DOHH2 (cell line): ENCODE data around the gene HK1.

ENCODE experiments used
- H3F3A ChIP-seq: fragments of 200-600 bp; sonication (generic), shearing (Covaris generic); 2 replicates; pipeline ENCODE4 v1.6.0; 2016; ENCODE audit warnings: antibody characterized with exemption, mild to moderate bottlenecking; ENCODE audit not compliant: control insufficient read depth, insufficient read depth
- H3K27ac ChIP-seq: fragments of 200-600 bp; sonication (generic); 2 replicates; pipeline ENCODE4 v1.5.1; 2014; ENCODE audit warnings: low read depth, mild to moderate bottlenecking, low read length, moderate library complexity
- H3K27me3 ChIP-seq: fragments of 200-600 bp; sonication (generic); 2 replicates; pipeline ENCODE4 v1.6.1; 2014; ENCODE audit warnings: mild to moderate bottlenecking, low read length, mixed read lengths; ENCODE audit not compliant: control insufficient read depth
- H3K36me3 ChIP-seq: fragments of 200-600 bp; sonication (generic); 2 replicates; pipeline ENCODE4 v1.6.1; 2014; ENCODE audit warnings: mild to moderate bottlenecking, low read length, moderate library complexity, mixed read lengths; ENCODE audit not compliant: control insufficient read depth
- H3K4me1 ChIP-seq: fragments of 200-600 bp; sonication (generic); 2 replicates; pipeline ENCODE4 v1.6.1; 2014; ENCODE audit warnings: mild to moderate bottlenecking, low read length, mixed read lengths; ENCODE audit not compliant: control insufficient read depth
- H3K4me2 ChIP-seq: fragments of 200-600 bp; sonication (generic); 2 replicates; pipeline ENCODE4 v1.6.0; 2014; ENCODE audit warnings: mild to moderate bottlenecking, low read length, moderate library complexity
- H3K4me3 ChIP-seq: fragments of 200-600 bp; sonication (generic); 2 replicates; pipeline ENCODE4 v1.5.1; 2014; ENCODE audit warnings: mild to moderate bottlenecking, low read length, mixed read lengths
- H3K79me2 ChIP-seq: fragments of 200-600 bp; sonication (generic); 2 replicates; pipeline ENCODE4 v1.6.1; 2014; ENCODE audit warnings: mild to moderate bottlenecking, low read length, mixed read lengths; ENCODE audit not compliant: control insufficient read depth
- H3K9me2 ChIP-seq: fragments of 200-600 bp; sonication (generic); replicated peaks from 2 replicates; pipeline ENCODE4 v1.6.1; 2014; ENCODE audit warnings: mild to moderate bottlenecking, low read length, mixed read lengths; ENCODE audit not compliant: control insufficient read depth
- H3K9me3 ChIP-seq: fragments of 200-600 bp; sonication (generic); 2 replicates; pipeline ENCODE4 v1.6.1; 2014; ENCODE audit warnings: antibody characterized with exemption, low read length, mixed read lengths; ENCODE audit not compliant: control insufficient read depth, insufficient read depth
- H4K20me1 ChIP-seq: fragments of 200-600 bp; sonication (generic); 2 replicates; pipeline ENCODE4 v1.6.0; 2014; ENCODE audit warnings: low read depth, mild to moderate bottlenecking, antibody characterized with exemption, low read length, moderate library complexity; ENCODE audit not compliant: control insufficient read depth, insufficient read depth
- CTCF ChIP-seq: fragments of 200-600 bp; sonication (generic); IDR thresholded peaks from one replicate; pipeline ENCODE4 v1.5.1; 2014; ENCODE audit warnings: antibody characterized with exemption, mild to moderate bottlenecking, low read depth, low read length; ENCODE audit not compliant: poor library complexity, severe bottlenecking
- EZH2phosphoT487 ChIP-seq: fragments of 200-600 bp; sonication (generic); IDR thresholded peaks from 2 replicates; pipeline ENCODE4 v1.6.1; 2017; ENCODE audit warnings: borderline replicate concordance, mild to moderate bottlenecking, antibody characterized with exemption, low read length, moderate library complexity, mixed read lengths

The HK1 gene

DNA sequence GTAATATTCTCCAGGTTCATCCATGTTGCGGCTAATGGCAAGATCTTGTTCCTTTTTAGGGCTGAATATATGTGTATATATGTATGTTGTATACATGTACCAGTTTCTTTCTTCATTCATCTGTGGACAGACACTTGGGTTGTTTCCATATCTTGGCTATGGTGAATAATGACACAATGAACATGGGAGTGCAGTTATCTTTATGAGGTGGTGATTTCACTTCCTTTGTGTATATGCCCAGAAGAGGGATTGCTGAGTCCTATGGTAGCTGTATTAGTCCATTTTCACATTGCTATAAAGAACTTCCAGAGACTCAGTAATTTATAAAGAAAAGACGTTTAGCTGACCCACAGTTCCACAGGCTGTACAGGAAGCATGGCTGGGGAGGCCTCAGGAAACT lies 155.9 kb downstream of the HK1 start:
- Histone ChIP-seq H3K79me2 (no peaks in the 10 kb centered on the region), H3K27ac (no peak overlapping the region), H4K20me1 (no peaks in the 10 kb centered on the region), H3K36me3 (no peaks in the 10 kb centered on the region), H3K9me3 (no peaks in the 10 kb centered on the region), H3F3A (no peaks in the 10 kb centered on the region), H3K4me3 (no peak overlapping the region), H3K9me2 (no peaks in the 10 kb centered on the region), H3K27me3 (peaks cover 14% of the 10 kb centered on the region), H3K4me1 (no peaks in the 10 kb centered on the region), H3K4me2 (no peak overlapping the region)
- TF ChIP-seq CTCF (no peak), EZH2phosphoT487 (no peak)

DNA sequence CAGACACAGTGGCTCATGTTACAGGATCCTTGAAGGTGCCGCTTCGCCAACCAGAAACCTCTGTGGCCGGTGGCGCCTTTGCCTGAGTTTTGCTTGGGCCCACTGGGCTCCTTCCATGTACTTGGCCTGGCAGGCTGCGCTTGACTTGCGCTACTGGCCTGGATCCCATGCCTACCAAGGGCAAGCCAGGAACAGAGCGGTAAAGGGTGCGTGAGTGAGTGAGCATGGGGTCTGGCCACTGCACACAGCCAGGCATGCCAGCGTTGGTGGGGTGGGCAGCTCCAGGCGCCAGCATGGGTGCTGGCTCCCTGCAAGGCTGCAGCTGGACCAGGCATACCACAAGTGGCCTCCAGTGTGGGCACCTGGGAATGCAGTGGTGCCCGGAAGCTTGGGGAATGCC lies 156.6 kb downstream of the HK1 start:
- no peaks in the 10 kb centered on the region for H4K20me1 ChIP-seq
- H3K9me3 ChIP-seq, result no peaks in the 10 kb centered on the region
- no peaks in the 10 kb centered on the region for H3K79me2 ChIP-seq
- no peak overlapping the region for H3K4me2 ChIP-seq
- no peaks in the 10 kb centered on the region for H3K36me3 ChIP-seq
- H3F3A ChIP-seq, result no peaks in the 10 kb centered on the region
- H3K27me3 ChIP-seq, result peaks cover 14% of the 10 kb centered on the region
- no peak overlapping the region for H3K4me3 ChIP-seq
- H3K4me1 ChIP-seq, result no peaks in the 10 kb centered on the region
- H3K27ac ChIP-seq, result no peak overlapping the region
- no peaks in the 10 kb centered on the region for H3K9me2 ChIP-seq
- TF ChIP-seq CTCF (no peak), EZH2phosphoT487 (no peak)

DNA sequence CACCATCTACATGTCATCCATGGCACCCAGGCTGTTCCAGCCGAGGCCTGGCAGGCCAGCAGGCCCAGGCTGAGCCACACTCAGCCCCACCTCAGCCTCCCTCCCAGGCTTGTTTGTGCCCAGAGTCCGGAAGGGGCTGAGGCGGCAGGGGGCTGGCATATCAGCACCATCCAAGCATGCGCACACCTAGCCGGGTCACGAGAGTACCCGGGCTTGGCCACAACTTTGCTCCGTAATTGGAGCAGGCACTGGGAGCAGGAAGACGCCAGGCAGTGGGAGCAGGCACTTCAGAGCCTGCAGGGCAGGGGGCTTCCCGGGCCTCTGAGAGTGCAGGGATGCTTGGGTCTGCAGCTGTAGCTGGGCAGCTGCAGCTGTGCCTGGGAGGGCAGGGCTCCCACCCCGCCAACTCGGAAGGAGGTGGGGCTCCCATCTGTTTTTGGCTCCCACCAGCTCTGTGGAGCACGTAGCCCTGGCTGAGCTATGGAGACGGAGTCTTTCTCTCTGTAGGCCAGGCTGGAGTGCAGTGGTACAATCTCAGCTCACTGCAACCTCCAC lies 157.7 kb downstream of the HK1 start:
- no peaks in the 10 kb centered on the region for H3F3A ChIP-seq
- TF ChIP-seq EZH2phosphoT487 (no peak), CTCF (no peak)

More for the DNA sequence above, 157.7 kb downstream of the HK1 start:
- Histone ChIP-seq H3K4me1 (no peaks in the 10 kb centered on the region), H3K9me2 (no peaks in the 10 kb centered on the region), H3K27me3 (peaks cover 14% of the 10 kb centered on the region), H3K4me3 (no peak overlapping the region), H3K4me2 (no peak overlapping the region), H3K79me2 (no peaks in the 10 kb centered on the region), H3K9me3 (no peaks in the 10 kb centered on the region), H3K27ac (no peak overlapping the region), H4K20me1 (no peaks in the 10 kb centered on the region), H3K36me3 (no peaks in the 10 kb centered on the region)
